Measurements from ENCODE around the gene WBP1. TPM values are rescaled to one million over a fixed set of nuclear protein-coding genes. Genes with fewer than 3 reads are reported as not detected.

Gene WBP1
- total and polyA plus RNA-seq, 2 donors (not counting 3 experiments of a cell fraction or from before 2014, with no cell fraction given), result 50.5 to 209 TPM

DNA sequence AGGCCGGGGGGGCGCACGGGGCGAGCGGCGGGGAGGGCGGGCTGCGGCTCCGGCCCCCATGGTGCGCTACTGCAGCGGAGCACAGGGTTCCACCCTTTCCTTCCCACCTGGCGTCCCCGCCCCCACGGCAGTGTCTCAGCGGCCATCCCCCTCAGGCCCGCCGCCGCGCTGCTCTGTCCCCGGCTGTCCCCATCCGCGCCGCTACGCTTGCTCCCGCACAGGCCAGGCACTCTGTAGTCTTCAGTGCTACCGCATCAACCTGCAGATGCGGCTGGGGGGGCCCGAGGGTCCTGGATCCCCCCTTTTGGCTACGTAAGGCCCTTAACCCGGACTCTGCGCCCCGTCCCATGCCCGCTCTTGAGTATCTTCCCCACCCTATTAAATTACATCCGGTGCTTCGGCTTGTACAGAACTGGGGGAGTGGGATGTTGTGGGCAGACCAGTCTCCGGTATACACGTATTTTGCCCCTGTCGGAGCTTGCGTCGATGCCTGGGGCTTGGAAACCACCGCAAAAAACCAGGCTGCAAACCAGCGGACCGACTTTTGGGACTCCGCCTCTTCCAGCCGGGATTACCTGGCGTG, 598 bp upstream of the WBP1 start:
- Histone ChIP-seq H3K9ac (replicated peaks; ENCODE audit: extremely low read depth, insufficient read depth, low read length) (peak overlapping the region; percentile 58), H3K27ac (ENCODE audit: insufficient read depth, low read depth, low read length) (peak overlapping the region; percentile 51), H3K4me2 (ENCODE audit: insufficient read depth, low read length) (peak overlapping the region; percentile 83), H3K4me3 (replicated peaks in 1 of 3; ENCODE audit: insufficient read depth in 1 of 3, low read depth in 1 of 3, low read length in 3 of 3) (peak overlapping the region; percentile 59 to 78 (median 77)), H3K79me2 (ENCODE audit: control insufficient read depth, insufficient read depth, low read length) (peaks cover 2% of the 10 kb centered on the region), H4K20me1 (replicated peaks; ENCODE audit: control insufficient read depth, extremely low read depth, insufficient read depth, low read length) (no peaks in the 10 kb centered on the region), H3K36me3 (ENCODE audit: control insufficient read depth in 2 of 2, extremely low read depth in 1 of 2, insufficient read depth in 2 of 2, low read length in 2 of 2) (peaks cover 0 to 8% of the 10 kb centered on the region in 2 experiments), H2AFZ (ENCODE audit: low read depth, low read length) (peak overlapping the region; percentile 77), H3K27me3 (ENCODE audit: control insufficient read depth in 2 of 2, insufficient read depth in 2 of 2, low read length in 2 of 2) (peaks cover 0 to 4% of the 10 kb centered on the region in 2 experiments), H3K9me1 (replicated peaks; ENCODE audit: control insufficient read depth, extremely low read depth, insufficient read depth, low read length) (no peaks in the 10 kb centered on the region), H3K4me1 (ENCODE audit: control insufficient read depth, extremely low read depth, insufficient read depth, low read length) (peaks cover 22% of the 10 kb centered on the region), H3K9me3 (replicated peaks; ENCODE audit: control insufficient read depth, insufficient read depth, low read length) (no peaks in the 10 kb centered on the region)
- TF ChIP-seq JUN (IDR thresholded peaks at IDR 0.05; ENCODE audit: borderline replicate concordance, insufficient read depth, insufficient read length, low read depth), result no peak
- no peak for TF ChIP-seq EZH2 (IDR thresholded peaks at IDR 0.05; ENCODE audit: borderline replicate concordance, low read depth, low read length, severe bottlenecking)
- TF ChIP-seq POLR2AphosphoS5 (IDR thresholded peaks at IDR 0.05; ENCODE audit: insufficient read depth, low read depth, low read length), result no peak
- no peak for TF ChIP-seq POLR2A (IDR thresholded peaks at IDR 0.05; ENCODE audit: low read depth, low read length)
- no peak for FAIRE-seq
- no peak for DNase-seq (ENCODE audit: low read depth, low spot score)
- dilution Hi-C loops (cut with MboI; ENCODE audit: extremely low pct_ligation_motif_present, low sequenced_read_pairs) (no loop called here), intact Hi-C loops (cut with micrococcal nuclease) (loop anchor here (1.0 kb wide), 2 partner anchors 25 to 72 kb away; partner anchors contain the start of genes AUP1, CCDC142 and HTRA2)
- BruUV-seq (replicated peaks), result no TSS peak
- ChIA-PET POLR2A (interaction anchor here (0.6 to 1.3 kb wide), 5 partner anchors 18 to 73 kb away, joined by 3 to 5 read pairs (median 4); partner anchors contain the start of gene HTRA2), CTCF (interaction anchor here (1.2 to 2.3 kb wide), 5 partner anchors 11 to 75 kb away, joined by 3 to 7 read pairs (median 4); partner anchors contain the start of gene LBX2)

DNA sequence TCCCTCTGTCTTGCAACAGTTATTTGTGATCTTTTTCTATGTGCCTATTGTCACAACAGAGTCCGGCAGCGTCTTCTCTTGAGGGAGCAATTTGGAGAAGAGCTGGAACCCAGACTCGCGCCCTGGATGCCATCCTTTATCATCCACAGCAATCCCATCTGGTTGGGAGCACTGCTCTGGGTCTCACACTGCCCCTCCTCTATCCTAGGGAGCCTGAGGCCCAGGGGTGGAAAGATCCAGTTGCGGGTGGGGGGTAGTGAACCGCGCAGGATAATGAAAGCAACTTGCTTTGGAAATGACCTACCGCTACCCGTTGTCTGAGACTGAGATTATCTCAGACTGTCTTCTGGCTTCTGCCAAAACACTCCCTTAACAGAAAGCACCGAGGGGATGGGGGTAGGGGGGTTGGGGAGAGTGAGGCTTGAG, 713 bp downstream of the WBP1 start:
- no peak for DNase-seq (ENCODE audit: low read depth, low spot score)
- BruUV-seq (replicated peaks), result no TSS peak
- TF ChIP-seq EZH2 (IDR thresholded peaks at IDR 0.05; ENCODE audit: borderline replicate concordance, low read depth, low read length, severe bottlenecking), result no peak
- TF ChIP-seq FOS (IDR thresholded peaks at IDR 0.05; ENCODE audit: borderline replicate concordance, insufficient read depth, low read length), result no peak
- TF ChIP-seq GATA2 (IDR thresholded peaks at IDR 0.05; ENCODE audit: insufficient read depth, insufficient read length, low read depth, low read length), result no peak
- TF ChIP-seq JUN (IDR thresholded peaks at IDR 0.05; ENCODE audit: borderline replicate concordance, insufficient read depth, insufficient read length, low read depth), result no peak
- no peak for TF ChIP-seq MYC (IDR thresholded peaks at IDR 0.05; ENCODE audit: low read depth, low read length)
- no peak for TF ChIP-seq POLR2A (IDR thresholded peaks at IDR 0.05; ENCODE audit: low read depth, low read length)
- TF ChIP-seq POLR2AphosphoS5 (IDR thresholded peaks at IDR 0.05; ENCODE audit: insufficient read depth, low read depth, low read length), result no peak
- TF ChIP-seq, protein P1, sequence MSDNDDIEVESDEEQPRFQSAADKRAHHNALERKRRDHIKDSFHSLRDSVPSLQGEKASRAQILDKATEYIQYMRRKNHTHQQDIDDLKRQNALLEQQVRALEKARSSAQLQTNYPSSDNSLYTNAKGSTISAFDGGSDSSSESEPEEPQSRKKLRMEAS (IDR thresholded peaks at IDR 0.05; ENCODE audit: insufficient read depth, insufficient read length), result no peak
- TF ChIP-seq, protein P2, sequence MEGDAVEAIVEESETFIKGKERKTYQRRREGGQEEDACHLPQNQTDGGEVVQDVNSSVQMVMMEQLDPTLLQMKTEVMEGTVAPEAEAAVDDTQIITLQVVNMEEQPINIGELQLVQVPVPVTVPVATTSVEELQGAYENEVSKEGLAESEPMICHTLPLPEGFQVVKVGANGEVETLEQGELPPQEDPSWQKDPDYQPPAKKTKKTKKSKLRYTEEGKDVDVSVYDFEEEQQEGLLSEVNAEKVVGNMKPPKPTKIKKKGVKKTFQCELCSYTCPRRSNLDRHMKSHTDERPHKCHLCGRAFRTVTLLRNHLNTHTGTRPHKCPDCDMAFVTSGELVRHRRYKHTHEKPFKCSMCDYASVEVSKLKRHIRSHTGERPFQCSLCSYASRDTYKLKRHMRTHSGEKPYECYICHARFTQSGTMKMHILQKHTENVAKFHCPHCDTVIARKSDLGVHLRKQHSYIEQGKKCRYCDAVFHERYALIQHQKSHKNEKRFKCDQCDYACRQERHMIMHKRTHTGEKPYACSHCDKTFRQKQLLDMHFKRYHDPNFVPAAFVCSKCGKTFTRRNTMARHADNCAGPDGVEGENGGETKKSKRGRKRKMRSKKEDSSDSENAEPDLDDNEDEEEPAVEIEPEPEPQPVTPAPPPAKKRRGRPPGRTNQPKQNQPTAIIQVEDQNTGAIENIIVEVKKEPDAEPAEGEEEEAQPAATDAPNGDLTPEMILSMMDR (IDR thresholded peaks at IDR 0.05; ENCODE audit: extremely low read depth in 1 of 2, insufficient read depth in 1 of 2, low read depth in 1 of 2, low read length in 2 of 2), result no peak
- FAIRE-seq, result no peak
- peak overlapping the region; percentile 84 for H3K4me2 ChIP-seq (ENCODE audit: insufficient read depth, low read length)
- H2AFZ ChIP-seq (ENCODE audit: low read depth, low read length), result no peak overlapping the region
- no peaks in the 10 kb centered on the region for H3K27me3 ChIP-seq (ENCODE audit: control insufficient read depth in 2 of 2, insufficient read depth in 2 of 2, low read length in 2 of 2)
- no peaks in the 10 kb centered on the region for H4K20me1 ChIP-seq (replicated peaks; ENCODE audit: control insufficient read depth, extremely low read depth, insufficient read depth, low read length)
- intact Hi-C loops (cut with micrococcal nuclease), result loop anchor here (1.0 kb wide), 2 partner anchors 23 to 70 kb away; partner anchors contain the start of genes AUP1, CCDC142 and HTRA2
- peaks cover 0 to 12% of the 10 kb centered on the region in 2 experiments for H3K36me3 ChIP-seq (ENCODE audit: control insufficient read depth in 2 of 2, extremely low read depth in 1 of 2, insufficient read depth in 2 of 2, low read length in 2 of 2)
- POLR2A ChIA-PET, result interaction anchor here (0.9 to 1.3 kb wide), 3 partner anchors 9 to 71 kb away, joined by 3 read pairs; partner anchors contain the start of gene HTRA2
- peak overlapping the region; percentile 74 for H3K9ac ChIP-seq (replicated peaks; ENCODE audit: extremely low read depth, insufficient read depth, low read length)
- H3K27ac ChIP-seq (ENCODE audit: insufficient read depth, low read depth, low read length), result peak overlapping the region; percentile 8
- dilution Hi-C loops (cut with MboI; ENCODE audit: extremely low pct_ligation_motif_present, low sequenced_read_pairs), result no loop called here
- peaks cover 7% of the 10 kb centered on the region for H3K79me2 ChIP-seq (ENCODE audit: control insufficient read depth, insufficient read depth, low read length)
- CTCF ChIA-PET, result interaction anchor here (0.7 to 2.3 kb wide), 8 partner anchors 9 to 124 kb away, joined by 3 to 7 read pairs (median 3); partner anchors contain the start of genes CCDC142, LBX2 and TTC31
- H3K9me3 ChIP-seq (replicated peaks; ENCODE audit: control insufficient read depth, insufficient read depth, low read length), result no peaks in the 10 kb centered on the region
- peaks cover 22% of the 10 kb centered on the region for H3K4me1 ChIP-seq (ENCODE audit: control insufficient read depth, extremely low read depth, insufficient read depth, low read length)
- no peaks in the 10 kb centered on the region for H3K9me1 ChIP-seq (replicated peaks; ENCODE audit: control insufficient read depth, extremely low read depth, insufficient read depth, low read length)
- peak overlapping the region; percentile 80 to 87 (median 82) for H3K4me3 ChIP-seq (replicated peaks in 1 of 3; ENCODE audit: insufficient read depth in 1 of 3, low read depth in 1 of 3, low read length in 3 of 3)

Data from endothelial cell of umbilical vein (primary cell).